SK-N-SH (cell line): Measurements from ENCODE around the gene SOBP. TPM values are rescaled to one million over a fixed set of nuclear protein-coding genes. Genes with fewer than 3 reads are reported as not detected.

Experiments used
- CTCF ChIA-PET: fragments of 300-600, 350-600 bp; formaldehyde crosslinking; extraction: SDS; loops from one replicate; lab custom pipeline; 2021; lab: Yijun Ruan, JAX
- POLR2A ChIA-PET: fragments of 350-600 bp; sonication (Branson Sonifier 250); formaldehyde crosslinking; extraction: SDS; loops from one replicate; lab custom pipeline; 2020; ENCODE audit warnings: antibody characterized with exemption, inconsistent platforms; lab: Yijun Ruan, JAX
- DNase-seq: peaks from one replicate; pipeline ENCODE4 v3.0.0; 2012
- H2AFZ ChIP-seq: fragments of 200-600 bp; sonication (generic); 2 replicates; pipeline ENCODE4 v1.8.1; 2016; ENCODE audit warnings: antibody characterized with exemption, mild to moderate bottlenecking, low read depth
- H3F3A ChIP-seq: fragments of 200-600 bp; sonication (generic); replicated peaks from 2 replicates; pipeline ENCODE3; 2016; ENCODE audit warnings: antibody characterized with exemption, mild to moderate bottlenecking; ENCODE audit not compliant: insufficient read depth
- H3K27ac ChIP-seq, 2 experiments: fragments of 200-500 bp in 1 of 2; fragments of 200-600 bp in 1 of 2; sonication (Bioruptor generic) in 1 of 2; sonication (generic), shearing (Covaris generic) in 1 of 2; 2 replicates each; pipeline versions ENCODE4 v1.5.1 to v1.6.1; 2014 to 2016; ENCODE audit warnings: low read depth in 2 of 2, inconsistent platforms in 1 of 2, low read length in 1 of 2, mild to moderate bottlenecking in 1 of 2, mixed read lengths in 1 of 2
- H3K27me3 ChIP-seq: fragments of 200-600 bp; sonication (generic), shearing (Covaris generic); 2 replicates; pipeline ENCODE4 v1.6.1; 2016; ENCODE audit warnings: mixed run types; ENCODE audit not compliant: insufficient read depth
- H3K36me3 ChIP-seq, 2 experiments: fragments of 200-500 bp in 1 of 2; fragments of 200-600 bp in 1 of 2; sonication (Bioruptor generic) in 1 of 2; sonication (generic) in 1 of 2; replicated peaks in 1 of 2; 2 replicates each; pipeline versions ENCODE3 to v1.5.1; 2014 to 2016; ENCODE audit warnings: low read length in 1 of 2, mild to moderate bottlenecking in 1 of 2; ENCODE audit not compliant: insufficient read depth in 2 of 2, control insufficient read depth in 1 of 2
- H3K4me1 ChIP-seq, 2 experiments: fragments of 200-500 bp in 1 of 2; fragments of 200-600 bp in 1 of 2; sonication (Bioruptor generic) in 1 of 2; sonication (generic), shearing (Covaris generic) in 1 of 2; 2 replicates each; pipeline versions ENCODE4 v1.5.1 to v1.6.1; 2014 to 2016; ENCODE audit warnings: low read depth in 1 of 2, low read length in 1 of 2, mixed run types in 1 of 2; ENCODE audit not compliant: insufficient read depth in 2 of 2, control insufficient read depth in 1 of 2
- H3K4me2 ChIP-seq: fragments of 200-600 bp; sonication (generic), shearing (Covaris generic); 2 replicates; pipeline ENCODE4 v1.6.1; 2017; ENCODE audit warnings: mixed run types
- H3K4me3 ChIP-seq, 2 experiments: fragments of 200-500 bp in 1 of 2; fragments of 200-600 bp in 1 of 2; sonication (Bioruptor generic) in 1 of 2; sonication (generic), shearing (Covaris generic) in 1 of 2; 2 replicates each; pipeline versions ENCODE4 v1.5.1 to v1.8.1; 2014 to 2016; ENCODE audit warnings: low read depth in 2 of 2, inconsistent platforms in 1 of 2, low read length in 1 of 2, mild to moderate bottlenecking in 1 of 2, mixed read lengths in 1 of 2, moderate library complexity in 1 of 2
- H3K79me2 ChIP-seq: fragments of 200-600 bp; sonication (generic); 2 replicates; pipeline ENCODE4 v1.8.1; 2017; ENCODE audit warnings: mild to moderate bottlenecking; ENCODE audit not compliant: insufficient read depth
- H3K9ac ChIP-seq: fragments of 200-600 bp; sonication (generic); 2 replicates; pipeline ENCODE4 v1.6.1; 2017; ENCODE audit warnings: mixed run types
- H3K9me2 ChIP-seq: fragments of 200-600 bp; sonication (generic); 2 replicates; pipeline ENCODE4 v1.6.1; 2017; ENCODE audit warnings: mixed run types
- H3K9me3 ChIP-seq: fragments of 200-600 bp; sonication (generic); 2 replicates; pipeline ENCODE4 v1.6.1; 2017; ENCODE audit warnings: mixed run types, mild to moderate bottlenecking, moderate library complexity
- H4K20me1 ChIP-seq: fragments of 200-600 bp; sonication (generic); 2 replicates; pipeline ENCODE4 v1.6.1; 2017; ENCODE audit warnings: mild to moderate bottlenecking, mixed run types; ENCODE audit not compliant: insufficient read depth
- ELF1 ChIP-seq: IDR thresholded peaks from 2 replicates; pipeline ENCODE4 v1.4.0; 2012
- FOXJ3 ChIP-seq: sonication (generic); formaldehyde crosslinking; IDR thresholded peaks from 2 replicates; pipeline ENCODE4 v1.5.1; 2020; ENCODE audit warnings: mild to moderate bottlenecking, missing genetic modification reagents
- FOXM1 ChIP-seq: IDR thresholded peaks from 2 replicates; pipeline ENCODE4 v1.4.0; 2012; ENCODE audit warnings: low read depth, mild to moderate bottlenecking
- MEF2A ChIP-seq: IDR thresholded peaks from 2 replicates; pipeline ENCODE4 v1.4.0; 2012; ENCODE audit warnings: low read depth, borderline replicate concordance
- MXI1 ChIP-seq: IDR thresholded peaks from 2 replicates; pipeline ENCODE4 v1.6.1; 2012; ENCODE audit warnings: mild to moderate bottlenecking, low read depth, low read length, improper control_type of control experiment
- NFIC ChIP-seq: IDR thresholded peaks from 2 replicates; pipeline ENCODE4 v1.4.0; 2012; ENCODE audit warnings: borderline replicate concordance
- NRF1 ChIP-seq: IDR thresholded peaks from 2 replicates; pipeline ENCODE4 v1.6.1; 2012; ENCODE audit warnings: low read depth, mild to moderate bottlenecking, low read length
- RAD21 ChIP-seq: IDR thresholded peaks from 2 replicates; pipeline ENCODE4 v1.6.1; 2012; ENCODE audit warnings: mild to moderate bottlenecking, low read length
- RXRA ChIP-seq: IDR thresholded peaks from 2 replicates; pipeline ENCODE4 v1.4.0; 2012; ENCODE audit warnings: low read depth, mild to moderate bottlenecking, borderline replicate concordance
- SMC3 ChIP-seq: IDR thresholded peaks from 2 replicates; pipeline ENCODE4 v1.6.1; 2012; ENCODE audit warnings: low read depth, low read length, improper control_type of control experiment
- TAF1 ChIP-seq: IDR thresholded peaks from 2 replicates; pipeline ENCODE4 v1.6.1; 2012; ENCODE audit warnings: low read depth, mild to moderate bottlenecking, low read length, moderate library complexity, borderline replicate concordance
- TCF12 ChIP-seq: IDR thresholded peaks from 2 replicates; pipeline ENCODE4 v1.4.0; 2012
- WGBS: methylation state at CpG from one replicate; pipeline ENCODE4 v1.1.6; 2017; ENCODE audit warnings: low lambda C conversion rate; 5-methylcytosine and 5-hydroxymethylcytosine counted together
- polyA plus RNA-seq, 3 experiments: library from polyadenylated mRNA; depleted of rRNA; stranded (reverse); fragments of >200 nt; gene quantifications; 2 replicates each; pipeline ENCODE4 v1.2.3, GENCODE V29; 2012
- TF ChIP-seq, protein P1 (sequence below): fragments of 150-350 bp; IDR thresholded peaks from 2 replicates; pipeline ENCODE4 v1.6.1; 2016; ENCODE audit warnings: mild to moderate bottlenecking, low read depth, low read length
- TF ChIP-seq, protein P2 (sequence below): IDR thresholded peaks from 2 replicates; pipeline ENCODE4 v1.4.0; 2012; ENCODE audit warnings: low read depth, borderline replicate concordance
- TF ChIP-seq, protein P3 (sequence below): IDR thresholded peaks from 2 replicates; pipeline ENCODE4 v1.6.1; 2012; ENCODE audit warnings: mild to moderate bottlenecking, low read depth, low read length, moderate library complexity
- TF ChIP-seq, protein P4 (sequence below): IDR thresholded peaks from 2 replicates; pipeline ENCODE4 v1.4.0; 2012; ENCODE audit warnings: low read depth, borderline replicate concordance

SOBP gene
- polyA plus RNA-seq, 1 of the 3 experiments (the other 2 are of a cell fraction): 0.61 TPM

DNA sequence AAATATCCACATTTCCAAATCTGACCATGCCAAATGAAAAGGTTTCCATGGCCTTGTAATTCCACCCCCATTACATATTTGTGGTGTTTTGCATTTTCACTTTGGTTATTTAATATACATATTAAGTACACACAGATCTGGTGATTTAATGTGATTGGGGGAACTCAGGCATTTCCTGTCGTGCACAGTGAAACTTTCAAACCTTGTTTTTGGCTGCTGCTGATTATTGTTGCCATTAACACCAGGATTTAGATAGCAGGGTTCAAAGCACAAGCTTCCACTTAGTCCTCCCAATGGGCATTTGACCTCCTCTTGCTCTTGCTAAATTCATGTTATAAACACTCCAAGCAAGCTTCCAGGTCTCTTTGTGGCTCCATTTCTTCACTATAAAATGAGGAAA is 166.5 kb downstream of the SOBP start:
- peak overlapping the region in 1 of 2 experiments; percentile 55; a peak in 2 of 4 replicates for H3K27ac ChIP-seq
- no peak overlapping the region for H3K4me3 ChIP-seq
- H4K20me1 ChIP-seq: no peaks in the 10 kb centered on the region
- H3K36me3 ChIP-seq: no peaks in the 10 kb centered on the region
- H3K27me3 ChIP-seq: no peaks in the 10 kb centered on the region
- H3K9me3 ChIP-seq: no peaks in the 10 kb centered on the region
- no peak for DNase-seq
- no peaks in the 10 kb centered on the region for H3F3A ChIP-seq
- CTCF ChIA-PET: interaction anchor here (1.0 to 6.2 kb wide), 20 partner anchors 10 to 525 kb away, joined by 3 to 64 read pairs (median 7); partner anchors contain the start of gene PDSS2
- 67% methylated on average over 1 of the region's 1 CpG for WGBS
- TF ChIP-seq NRF1: no peak
- no peak for TF ChIP-seq NFIC
- TF ChIP-seq, protein P1, sequence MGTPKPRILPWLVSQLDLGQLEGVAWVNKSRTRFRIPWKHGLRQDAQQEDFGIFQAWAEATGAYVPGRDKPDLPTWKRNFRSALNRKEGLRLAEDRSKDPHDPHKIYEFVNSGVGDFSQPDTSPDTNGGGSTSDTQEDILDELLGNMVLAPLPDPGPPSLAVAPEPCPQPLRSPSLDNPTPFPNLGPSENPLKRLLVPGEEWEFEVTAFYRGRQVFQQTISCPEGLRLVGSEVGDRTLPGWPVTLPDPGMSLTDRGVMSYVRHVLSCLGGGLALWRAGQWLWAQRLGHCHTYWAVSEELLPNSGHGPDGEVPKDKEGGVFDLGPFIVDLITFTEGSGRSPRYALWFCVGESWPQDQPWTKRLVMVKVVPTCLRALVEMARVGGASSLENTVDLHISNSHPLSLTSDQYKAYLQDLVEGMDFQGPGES: no peak
- no peak for TF ChIP-seq SMC3
- TF ChIP-seq RAD21: no peak
- TF ChIP-seq, protein P2, sequence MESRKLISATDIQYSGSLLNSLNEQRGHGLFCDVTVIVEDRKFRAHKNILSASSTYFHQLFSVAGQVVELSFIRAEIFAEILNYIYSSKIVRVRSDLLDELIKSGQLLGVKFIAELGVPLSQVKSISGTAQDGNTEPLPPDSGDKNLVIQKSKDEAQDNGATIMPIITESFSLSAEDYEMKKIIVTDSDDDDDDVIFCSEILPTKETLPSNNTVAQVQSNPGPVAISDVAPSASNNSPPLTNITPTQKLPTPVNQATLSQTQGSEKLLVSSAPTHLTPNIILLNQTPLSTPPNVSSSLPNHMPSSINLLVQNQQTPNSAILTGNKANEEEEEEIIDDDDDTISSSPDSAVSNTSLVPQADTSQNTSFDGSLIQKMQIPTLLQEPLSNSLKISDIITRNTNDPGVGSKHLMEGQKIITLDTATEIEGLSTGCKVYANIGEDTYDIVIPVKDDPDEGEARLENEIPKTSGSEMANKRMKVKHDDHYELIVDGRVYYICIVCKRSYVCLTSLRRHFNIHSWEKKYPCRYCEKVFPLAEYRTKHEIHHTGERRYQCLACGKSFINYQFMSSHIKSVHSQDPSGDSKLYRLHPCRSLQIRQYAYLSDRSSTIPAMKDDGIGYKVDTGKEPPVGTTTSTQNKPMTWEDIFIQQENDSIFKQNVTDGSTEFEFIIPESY: no peak
- no peak for TF ChIP-seq MEF2A
- no peak for TF ChIP-seq TAF1
- TF ChIP-seq, protein P3, sequence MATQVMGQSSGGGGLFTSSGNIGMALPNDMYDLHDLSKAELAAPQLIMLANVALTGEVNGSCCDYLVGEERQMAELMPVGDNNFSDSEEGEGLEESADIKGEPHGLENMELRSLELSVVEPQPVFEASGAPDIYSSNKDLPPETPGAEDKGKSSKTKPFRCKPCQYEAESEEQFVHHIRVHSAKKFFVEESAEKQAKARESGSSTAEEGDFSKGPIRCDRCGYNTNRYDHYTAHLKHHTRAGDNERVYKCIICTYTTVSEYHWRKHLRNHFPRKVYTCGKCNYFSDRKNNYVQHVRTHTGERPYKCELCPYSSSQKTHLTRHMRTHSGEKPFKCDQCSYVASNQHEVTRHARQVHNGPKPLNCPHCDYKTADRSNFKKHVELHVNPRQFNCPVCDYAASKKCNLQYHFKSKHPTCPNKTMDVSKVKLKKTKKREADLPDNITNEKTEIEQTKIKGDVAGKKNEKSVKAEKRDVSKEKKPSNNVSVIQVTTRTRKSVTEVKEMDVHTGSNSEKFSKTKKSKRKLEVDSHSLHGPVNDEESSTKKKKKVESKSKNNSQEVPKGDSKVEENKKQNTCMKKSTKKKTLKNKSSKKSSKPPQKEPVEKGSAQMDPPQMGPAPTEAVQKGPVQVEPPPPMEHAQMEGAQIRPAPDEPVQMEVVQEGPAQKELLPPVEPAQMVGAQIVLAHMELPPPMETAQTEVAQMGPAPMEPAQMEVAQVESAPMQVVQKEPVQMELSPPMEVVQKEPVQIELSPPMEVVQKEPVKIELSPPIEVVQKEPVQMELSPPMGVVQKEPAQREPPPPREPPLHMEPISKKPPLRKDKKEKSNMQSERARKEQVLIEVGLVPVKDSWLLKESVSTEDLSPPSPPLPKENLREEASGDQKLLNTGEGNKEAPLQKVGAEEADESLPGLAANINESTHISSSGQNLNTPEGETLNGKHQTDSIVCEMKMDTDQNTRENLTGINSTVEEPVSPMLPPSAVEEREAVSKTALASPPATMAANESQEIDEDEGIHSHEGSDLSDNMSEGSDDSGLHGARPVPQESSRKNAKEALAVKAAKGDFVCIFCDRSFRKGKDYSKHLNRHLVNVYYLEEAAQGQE: no peak
- no peak for TF ChIP-seq TCF12
- TF ChIP-seq, protein P4, sequence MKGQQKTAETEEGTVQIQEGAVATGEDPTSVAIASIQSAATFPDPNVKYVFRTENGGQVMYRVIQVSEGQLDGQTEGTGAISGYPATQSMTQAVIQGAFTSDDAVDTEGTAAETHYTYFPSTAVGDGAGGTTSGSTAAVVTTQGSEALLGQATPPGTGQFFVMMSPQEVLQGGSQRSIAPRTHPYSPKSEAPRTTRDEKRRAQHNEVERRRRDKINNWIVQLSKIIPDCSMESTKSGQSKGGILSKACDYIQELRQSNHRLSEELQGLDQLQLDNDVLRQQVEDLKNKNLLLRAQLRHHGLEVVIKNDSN: no peak
- no peak for TF ChIP-seq RXRA
- TF ChIP-seq FOXJ3 (CRISPR knock-in tag): no peak
- no peak for TF ChIP-seq MXI1
- TF ChIP-seq ELF1: no peak
- no peak for TF ChIP-seq FOXM1
- H3K4me2 ChIP-seq: no peak overlapping the region
- H3K9ac ChIP-seq: no peak overlapping the region
- H3K4me1 ChIP-seq: peaks cover 0 to 55% of the 10 kb centered on the region in 2 experiments; a peak in 2 of 4 replicates
- H3K9me2 ChIP-seq: no peaks in the 10 kb centered on the region
- POLR2A ChIA-PET: no interaction called here
- H2AFZ ChIP-seq: no peak overlapping the region
- H3K79me2 ChIP-seq: no peaks in the 10 kb centered on the region
